AML-193 (cell line): ENCODE results near the gene MRM2.

Experiments used
- DNase-seq, 2 experiments: peaks; one replicate each; lab custom pipeline; 2025; lab: John Stamatoyannopoulos, UW

The MRM2 gene

GRCh38 chr7:2203766-2204300 is 38.2 kb downstream of the MRM2 start:
- no peak for DNase-seq

- DNase-seq, result no peak
These were observed 38.9 kb downstream of the MRM2 start for GRCh38 chr7:2202901-2203765.

- DNase-seq, result no peak
These were observed 39.6 kb downstream of the MRM2 start for GRCh38 chr7:2202361-2202761.

- no peak for DNase-seq
These were observed 40.2 kb downstream of the MRM2 start for GRCh38 chr7:2201686-2202360.

- no peak for DNase-seq
These were observed 40.9 kb downstream of the MRM2 start for GRCh38 chr7:2201128-2201527.

- no peak for DNase-seq
These were observed 41.4 kb downstream of the MRM2 start for GRCh38 chr7:2200584-2200980.

- DNase-seq, result no peak
These were observed 41.9 kb downstream of the MRM2 start for GRCh38 chr7:2199956-2200583.

GRCh38 chr7:2199528-2199927 is 42.5 kb downstream of the MRM2 start:
- DNase-seq, result no peak

GRCh38 chr7:2198760-2199159 is 43.2 kb downstream of the MRM2 start:
- DNase-seq, result no peak

GRCh38 chr7:2198206-2198605 is 43.8 kb downstream of the MRM2 start:
- DNase-seq, result no peak

GRCh38 chr7:2197436-2198155 is 44.4 kb downstream of the MRM2 start:
- DNase-seq, result no peak

GRCh38 chr7:2196381-2197378 is 45.3 kb downstream of the MRM2 start:
- DNase-seq, result no peak

- no peak for DNase-seq
These were observed 46.4 kb downstream of the MRM2 start for GRCh38 chr7:2195400-2196246.

GRCh38 chr7:2193575-2194305 is 48.3 kb downstream of the MRM2 start:
- no peak for DNase-seq

- DNase-seq, result no peak
These were observed 49.0 kb downstream of the MRM2 start for GRCh38 chr7:2192831-2193534.

- DNase-seq, result no peak
These were observed 51.0 kb downstream of the MRM2 start for GRCh38 chr7:2191016-2191415.

- no peak for DNase-seq
These were observed 51.5 kb downstream of the MRM2 start for GRCh38 chr7:2190531-2190930.

- no peak for DNase-seq
These were observed 55.8 kb downstream of the MRM2 start for GRCh38 chr7:2186166-2186565.

GRCh38 chr7:2185715-2186114 is 56.3 kb downstream of the MRM2 start:
- no peak for DNase-seq
